NB4 (cell line): ENCODE results near the gene MPRIP.

Source experiments
- DNase-seq: peaks from one replicate; pipeline ENCODE4 v3.0.0; 2010; ENCODE audit warnings: low read depth
- H3K4me3 ChIP-seq: one replicate; pipeline ENCODE4 v1.5.1; 2011; ENCODE audit warnings: mild to moderate bottlenecking, low read depth, low read length, moderate library complexity
- CTCF ChIP-seq: IDR thresholded peaks from one replicate; pipeline ENCODE4 v1.5.1; 2012; ENCODE audit warnings: low read depth, low read length
- MYC ChIP-seq: IDR thresholded peaks from 2 replicates; pipeline ENCODE4 v1.6.1; 2011; ENCODE audit warnings: low read depth, low read length
- POLR2A ChIP-seq: IDR thresholded peaks from 2 replicates; pipeline ENCODE4 v1.6.1; 2011; ENCODE audit warnings: mild to moderate bottlenecking; ENCODE audit not compliant: insufficient read length; ENCODE audit errors: extremely low read depth
- TF ChIP-seq, protein P1 (sequence below): IDR thresholded peaks from 2 replicates; pipeline ENCODE4 v1.6.1; 2011; ENCODE audit warnings: low read depth, low read length

Gene MPRIP

DNA sequence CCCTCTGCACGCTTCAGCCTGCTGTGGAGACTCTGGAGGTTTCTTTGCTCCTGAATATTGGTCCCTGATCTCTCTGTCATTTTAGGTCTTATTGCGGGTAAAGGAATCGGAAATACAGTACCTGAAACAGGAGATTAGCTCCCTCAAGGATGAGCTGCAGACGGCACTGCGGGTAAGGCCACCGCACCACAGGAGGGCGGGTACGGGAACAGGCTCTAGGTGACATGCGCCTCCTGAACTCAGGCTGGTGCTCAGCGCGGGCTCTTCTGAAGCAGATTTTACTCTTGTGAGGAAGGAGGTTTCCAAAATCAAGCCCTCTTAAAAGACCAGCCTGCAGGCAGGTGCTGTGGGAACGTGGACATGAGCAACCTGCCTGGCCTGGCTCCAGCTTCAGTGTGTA is 134.1 kb downstream of the MPRIP start:
- no peak for TF ChIP-seq MYC
- TF ChIP-seq, protein P1, sequence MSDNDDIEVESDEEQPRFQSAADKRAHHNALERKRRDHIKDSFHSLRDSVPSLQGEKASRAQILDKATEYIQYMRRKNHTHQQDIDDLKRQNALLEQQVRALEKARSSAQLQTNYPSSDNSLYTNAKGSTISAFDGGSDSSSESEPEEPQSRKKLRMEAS: no peak
- no peak for TF ChIP-seq POLR2A
- no peak for TF ChIP-seq CTCF
- no peak for DNase-seq
- no peak overlapping the region for H3K4me3 ChIP-seq

GRCh38 chr17:17177176-17177575 is 134.9 kb downstream of the MPRIP start:
- TF ChIP-seq CTCF (no peak), POLR2A (no peak), MYC (no peak)
- TF ChIP-seq, protein P1: no peak
- H3K4me3 ChIP-seq: no peak overlapping the region
- DNase-seq: no peak

DNA sequence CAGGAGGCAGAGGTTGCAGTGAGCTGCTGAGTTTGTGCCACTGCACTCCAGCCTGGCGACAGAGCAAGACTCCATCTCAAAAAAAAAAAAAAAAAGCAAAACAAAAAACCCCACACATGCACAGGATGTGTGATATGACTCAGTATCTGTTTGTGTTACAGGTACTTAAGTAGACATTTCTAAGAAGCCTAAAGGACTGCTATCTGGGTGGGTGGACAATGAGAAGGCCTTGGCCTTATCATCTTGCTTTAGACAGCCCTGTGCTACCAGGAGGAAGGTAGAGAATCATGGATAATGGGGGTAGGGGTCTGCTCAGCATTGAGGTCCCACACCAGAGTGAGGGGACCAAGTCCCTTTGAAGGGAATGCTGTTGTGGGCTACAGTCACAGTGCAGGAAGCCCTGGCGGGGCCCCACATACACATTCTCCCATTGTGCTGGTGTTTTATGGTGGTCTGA is 137.1 kb downstream of the MPRIP start:
- DNase-seq: no peak
- H3K4me3 ChIP-seq: no peak overlapping the region
- no peak for TF ChIP-seq POLR2A
- TF ChIP-seq CTCF: no peak
- TF ChIP-seq MYC: no peak
- TF ChIP-seq, protein P1: no peak

DNA sequence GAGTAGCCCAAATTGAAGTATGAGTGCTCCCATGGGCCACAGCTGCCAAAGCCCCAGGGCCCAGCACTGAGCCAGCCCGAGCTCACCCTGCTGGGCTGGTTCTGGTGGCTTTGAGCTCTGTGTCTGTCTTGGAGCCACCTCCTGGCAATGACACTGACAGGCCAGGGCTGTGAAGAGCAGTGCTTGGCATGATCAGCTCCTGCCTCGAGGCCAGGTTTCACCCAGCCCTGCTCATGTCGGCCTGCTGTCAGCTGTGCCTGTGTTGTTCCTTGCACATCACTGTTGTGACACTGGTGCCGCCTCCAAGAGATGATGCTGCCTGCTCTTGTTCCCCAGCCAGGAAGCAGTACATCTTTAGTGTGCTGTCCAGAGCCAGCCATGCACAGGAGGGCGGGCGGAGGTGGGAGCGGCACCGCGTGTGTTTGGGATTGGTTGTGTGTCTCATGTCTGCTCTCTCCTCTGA is 137.9 kb downstream of the MPRIP start:
- TF ChIP-seq CTCF (no peak), POLR2A (no peak), MYC (no peak)
- TF ChIP-seq, protein P1: no peak
- no peak overlapping the region for H3K4me3 ChIP-seq
- no peak for DNase-seq

DNA sequence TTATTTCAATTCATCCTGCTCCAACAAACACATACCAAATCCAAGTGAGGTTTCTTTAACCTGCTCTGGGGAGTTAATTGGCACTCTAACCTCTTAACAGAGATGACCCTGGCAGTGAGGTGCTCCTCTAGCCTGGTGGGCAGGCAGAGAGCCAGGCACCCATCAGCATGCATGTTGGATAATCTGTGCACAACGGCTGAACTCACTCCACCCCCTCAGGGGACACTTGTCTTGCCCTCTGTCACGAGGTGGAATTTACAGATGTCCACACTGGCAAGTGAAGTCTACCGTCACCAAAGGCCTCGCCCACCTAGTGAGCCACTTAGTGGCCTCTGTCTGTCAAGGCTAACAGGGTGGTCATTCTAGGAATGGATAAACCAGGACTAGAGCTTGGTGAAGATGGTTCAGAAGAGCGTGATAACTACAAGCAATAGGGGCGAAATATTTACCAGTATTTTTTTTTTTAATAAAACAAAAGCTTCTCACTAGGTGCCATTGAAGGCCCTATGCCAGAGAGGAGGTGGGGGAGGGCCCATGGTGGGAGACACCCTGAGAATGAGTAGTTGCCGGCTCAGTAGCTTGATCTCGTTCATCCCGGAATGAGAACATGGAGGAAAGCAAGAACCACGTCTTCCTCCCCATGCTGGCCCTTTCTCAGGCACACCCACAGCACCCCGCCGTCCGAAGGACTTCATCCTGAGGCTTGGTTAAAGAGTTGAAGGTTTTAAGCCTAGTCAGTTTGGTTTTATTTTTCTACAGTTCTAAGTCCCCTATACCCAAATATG is 138.7 kb downstream of the MPRIP start:
- no peak for DNase-seq
- no peak overlapping the region for H3K4me3 ChIP-seq
- TF ChIP-seq CTCF (no peak), MYC (no peak), POLR2A (no peak)
- TF ChIP-seq, protein P1: no peak
